HS-27A (cell line): ENCODE measurements around the gene CNTNAP2.

ENCODE experiments used
- DNase-seq: peaks from one replicate; pipeline ENCODE4 v3.0.0-alpha.2; 2012; ENCODE audit warnings: low read depth, missing footprints

The CNTNAP2 gene

DNA sequence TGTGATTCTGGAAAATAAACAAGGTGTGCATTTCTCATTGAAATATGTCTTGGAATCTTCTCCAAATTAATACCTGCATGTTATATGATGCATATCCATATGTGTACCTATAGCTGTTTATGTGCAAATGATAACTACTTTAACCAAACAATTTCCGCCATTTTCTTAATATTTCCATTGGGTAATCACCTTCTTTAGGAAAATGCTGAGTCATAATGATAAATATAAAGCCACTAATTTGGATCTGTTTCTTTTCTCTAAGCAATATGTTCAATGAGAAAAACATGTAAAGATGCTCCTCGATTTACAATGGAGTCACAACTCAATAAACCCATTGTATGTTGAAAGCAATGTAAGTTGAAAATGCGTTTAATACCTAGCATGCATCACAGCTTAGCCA, 574.4 kb downstream of the CNTNAP2 start:
- DNase-seq: no peak

GRCh38 chr7:146698995-146699610, 582.5 kb downstream of the CNTNAP2 start:
- no peak for DNase-seq

GRCh38 chr7:146700015-146700560, 583.5 kb downstream of the CNTNAP2 start:
- no peak for DNase-seq

DNA sequence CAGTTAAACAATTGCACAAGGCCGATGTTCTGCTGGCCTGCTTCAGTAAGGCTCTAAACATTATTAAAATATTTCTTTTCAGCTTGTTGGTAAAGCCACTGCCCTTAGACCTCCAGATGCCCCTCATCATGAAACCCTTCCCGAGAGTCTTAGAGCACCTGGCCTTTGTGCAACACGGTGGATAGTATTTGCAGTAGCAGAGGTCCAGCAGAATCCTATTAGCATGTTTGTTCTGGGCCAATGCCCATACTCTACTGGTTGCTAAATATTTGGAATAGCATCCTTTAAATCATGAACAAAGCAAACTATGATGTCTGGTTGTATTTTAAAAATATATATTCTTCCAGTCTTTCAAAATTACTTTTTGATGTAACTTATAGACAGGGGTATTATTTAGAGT, 584.6 kb downstream of the CNTNAP2 start:
- no peak for DNase-seq

DNA sequence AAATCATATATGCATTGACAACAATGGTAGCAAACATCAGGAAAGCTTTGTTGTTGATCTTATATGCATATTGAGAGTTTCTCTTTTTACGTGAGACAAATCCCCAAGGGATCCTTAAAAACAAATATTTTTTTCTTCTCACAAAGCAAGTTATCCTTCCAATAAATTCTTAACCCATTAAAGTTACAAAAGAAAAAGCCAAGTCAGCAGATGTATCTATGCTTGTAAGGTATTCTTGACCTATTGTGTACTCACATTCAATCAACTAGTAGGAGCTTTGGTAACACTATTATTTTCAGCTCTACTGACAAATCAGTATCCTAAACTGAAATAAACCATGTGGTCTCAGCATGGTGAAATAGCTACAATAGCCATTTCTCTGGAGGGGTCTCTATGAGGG, 586.3 kb downstream of the CNTNAP2 start:
- DNase-seq: no peak

DNA sequence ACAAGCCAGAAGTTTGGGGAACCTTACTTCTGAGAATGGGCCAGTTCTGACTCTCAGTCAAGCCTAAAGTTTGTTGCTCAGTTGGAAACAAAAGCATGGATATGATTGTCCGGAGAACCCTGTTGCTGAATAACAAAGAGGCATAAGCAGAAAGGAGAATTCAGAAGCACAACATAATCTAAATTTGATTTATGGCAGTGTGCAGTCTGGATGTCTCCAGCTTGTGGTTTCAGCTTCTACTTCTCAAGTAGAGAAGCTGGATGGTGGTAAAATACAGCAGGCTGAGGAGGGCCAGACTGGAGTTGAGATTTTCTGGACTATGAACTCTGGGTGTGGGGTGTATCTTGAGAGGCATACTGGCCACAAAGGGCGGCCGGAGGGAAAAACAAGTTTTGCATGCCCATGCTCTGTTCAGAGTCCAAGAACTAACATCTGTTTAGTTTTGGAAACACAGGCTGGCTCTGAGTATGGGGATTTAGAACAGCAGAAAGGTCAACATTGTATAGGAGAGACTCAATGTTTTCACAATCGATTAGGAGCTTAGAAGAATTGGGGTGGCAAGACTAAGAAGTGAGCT, 592.9 kb downstream of the CNTNAP2 start:
- no peak for DNase-seq

- DNase-seq: no peak
These were observed 596.6 kb downstream of the CNTNAP2 start for GRCh38 chr7:146713205-146713604.

DNA sequence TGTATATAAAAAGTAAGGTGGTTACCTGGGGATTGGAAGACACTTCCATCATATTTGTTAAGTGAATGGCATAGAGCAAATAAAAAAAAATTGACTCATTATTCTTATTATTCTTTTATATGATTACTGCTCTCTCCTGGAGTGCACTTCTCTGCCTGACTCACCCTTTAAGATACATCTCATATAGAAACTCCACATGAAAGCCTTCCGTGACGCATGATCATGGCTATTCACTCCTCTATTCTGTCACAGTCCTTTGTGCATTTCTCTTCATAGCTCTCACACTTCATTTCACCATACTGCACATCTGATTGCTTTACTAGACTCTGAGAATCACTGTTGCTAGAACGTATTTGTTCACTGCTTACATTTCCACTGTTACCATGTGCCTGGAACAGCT, 597.3 kb downstream of the CNTNAP2 start:
- DNase-seq: no peak

DNA sequence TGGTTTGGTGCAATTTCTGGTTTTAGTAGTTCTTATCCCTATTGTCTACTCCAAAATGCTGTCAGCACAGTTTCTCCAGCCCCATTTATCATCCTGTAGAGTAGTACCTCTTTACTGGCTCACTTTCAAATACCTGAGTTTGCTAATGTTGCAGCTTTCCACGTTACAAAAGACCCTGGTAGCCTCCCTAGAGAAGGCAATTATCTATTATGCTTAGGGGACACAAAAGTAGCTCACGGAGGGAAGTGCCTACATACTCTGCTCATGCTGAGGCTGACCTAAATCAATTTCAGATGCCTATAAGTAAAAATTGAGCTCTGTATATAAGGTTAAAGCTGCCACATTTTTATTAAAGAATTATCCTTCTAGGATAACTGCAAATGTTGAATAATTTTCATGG, 603.6 kb downstream of the CNTNAP2 start:
- no peak for DNase-seq

GRCh38 chr7:146722986-146723385, 606.4 kb downstream of the CNTNAP2 start:
- no peak for DNase-seq

DNA sequence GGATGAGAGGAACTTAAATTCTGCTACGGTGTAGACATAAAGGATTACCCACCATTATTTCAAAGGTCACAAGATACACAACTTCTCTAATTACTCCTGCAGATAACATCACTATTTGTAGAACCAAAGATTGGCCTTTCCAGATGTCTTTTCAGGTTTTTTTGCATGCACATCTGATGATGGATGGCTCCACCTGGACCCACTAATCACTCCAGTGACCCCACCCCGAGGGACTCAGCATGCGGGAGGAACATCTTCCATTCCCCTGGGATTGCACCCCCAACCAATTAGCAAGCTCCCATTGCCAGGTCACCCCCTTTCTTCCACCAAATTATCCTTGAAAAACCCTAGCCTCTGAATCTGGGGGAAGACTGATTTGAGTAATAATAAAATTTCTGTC, 608.9 kb downstream of the CNTNAP2 start:
- no peak for DNase-seq

DNA sequence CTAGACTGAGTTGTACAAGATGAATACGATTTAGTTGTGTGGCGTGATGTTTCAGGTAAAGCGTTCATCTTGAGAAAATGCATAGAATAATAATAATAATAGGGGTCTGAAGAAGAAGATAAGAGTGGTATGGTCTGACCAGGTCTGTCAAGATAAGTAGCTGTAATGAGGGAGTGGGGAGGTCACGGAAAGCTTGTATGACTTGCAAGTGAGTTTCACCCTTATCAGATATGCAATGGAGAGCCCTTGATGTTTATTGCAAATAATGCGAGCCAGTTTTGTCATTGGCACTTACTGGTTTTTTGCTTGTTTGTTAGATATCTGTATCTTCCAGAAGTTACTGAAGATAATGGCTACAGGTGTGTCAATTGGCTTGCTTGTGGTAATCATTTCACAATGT, 611.5 kb downstream of the CNTNAP2 start:
- no peak for DNase-seq

DNA sequence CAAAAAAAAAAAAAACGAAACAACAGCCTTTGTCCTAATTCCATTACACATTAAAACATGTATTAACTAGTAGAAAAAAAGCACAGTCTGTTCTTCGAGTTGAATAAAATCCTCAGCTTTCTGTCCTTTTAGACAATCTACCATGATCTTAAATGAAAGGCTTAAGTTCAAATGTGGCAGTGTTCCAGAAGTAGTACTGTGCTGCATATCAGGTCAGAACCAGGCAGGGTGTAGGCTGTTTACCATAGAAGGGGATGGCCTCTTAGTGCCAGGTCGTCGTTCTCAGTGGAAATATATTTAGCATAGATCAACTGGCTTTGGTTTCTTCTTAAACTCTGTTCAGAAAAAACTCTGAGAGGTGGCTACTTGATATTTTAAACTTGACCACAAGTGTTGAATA, 612.0 kb downstream of the CNTNAP2 start:
- DNase-seq: no peak

DNA sequence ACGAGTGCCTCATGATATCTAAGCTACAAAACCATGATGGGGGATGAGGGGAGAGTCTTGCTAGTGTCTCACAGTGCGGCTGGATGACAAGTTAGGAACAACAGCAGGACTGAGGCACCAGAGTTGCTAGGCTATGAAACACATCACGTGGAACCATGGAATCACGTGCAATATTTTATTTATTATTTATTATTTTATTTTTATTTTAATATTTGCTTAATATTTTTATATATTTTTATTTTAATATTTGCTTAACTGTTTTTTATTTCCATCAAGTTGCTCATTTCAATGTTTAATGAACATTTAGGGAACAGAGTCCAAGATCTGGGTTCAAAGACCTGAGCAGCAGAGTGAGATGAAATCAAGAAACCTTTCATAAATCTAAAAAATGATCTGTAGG, 614.6 kb downstream of the CNTNAP2 start:
- DNase-seq: no peak

- no peak for DNase-seq
These were observed 619.4 kb downstream of the CNTNAP2 start for GRCh38 chr7:146735992-146736391.

- DNase-seq: no peak
These were observed 620.0 kb downstream of the CNTNAP2 start for GRCh38 chr7:146736446-146737190.

DNA sequence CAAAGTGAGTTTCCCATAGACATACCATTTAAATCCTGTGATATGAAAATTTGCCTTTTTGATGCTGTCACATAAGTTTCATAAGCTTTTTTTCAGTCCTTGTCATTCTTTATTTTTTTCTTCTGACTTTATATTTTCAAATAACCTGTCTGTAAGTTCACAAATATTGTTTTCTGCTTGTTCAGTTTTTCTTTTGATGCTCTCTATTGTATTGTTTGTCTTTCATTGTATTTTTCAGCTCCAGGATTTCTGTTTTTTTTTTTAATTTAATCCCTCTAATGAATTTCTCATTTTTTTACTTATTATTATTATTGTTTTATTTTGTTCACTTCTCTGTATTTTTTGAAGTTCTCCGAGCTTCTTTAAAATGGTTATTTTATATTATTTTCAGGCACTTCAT, 623.4 kb downstream of the CNTNAP2 start:
- DNase-seq: no peak

DNA sequence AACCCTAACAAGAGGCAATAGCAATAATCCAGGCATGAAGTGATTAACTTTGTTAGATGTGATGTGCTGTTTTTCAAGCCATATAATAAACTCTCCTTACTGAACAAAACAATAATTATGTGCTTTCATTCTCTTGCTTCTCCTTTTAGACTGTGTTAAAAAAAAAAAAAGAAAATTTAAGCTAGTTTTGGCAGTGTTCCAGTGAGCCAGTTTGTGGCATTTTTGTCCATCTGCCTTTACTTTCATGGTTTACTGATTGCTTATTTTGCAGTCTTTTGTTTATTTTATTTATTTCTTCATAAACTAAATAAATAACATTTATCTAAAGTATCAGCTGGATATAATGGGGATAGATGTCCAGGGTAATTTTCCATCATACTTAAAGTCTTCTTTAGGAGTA, 625.3 kb downstream of the CNTNAP2 start:
- no peak for DNase-seq

DNA sequence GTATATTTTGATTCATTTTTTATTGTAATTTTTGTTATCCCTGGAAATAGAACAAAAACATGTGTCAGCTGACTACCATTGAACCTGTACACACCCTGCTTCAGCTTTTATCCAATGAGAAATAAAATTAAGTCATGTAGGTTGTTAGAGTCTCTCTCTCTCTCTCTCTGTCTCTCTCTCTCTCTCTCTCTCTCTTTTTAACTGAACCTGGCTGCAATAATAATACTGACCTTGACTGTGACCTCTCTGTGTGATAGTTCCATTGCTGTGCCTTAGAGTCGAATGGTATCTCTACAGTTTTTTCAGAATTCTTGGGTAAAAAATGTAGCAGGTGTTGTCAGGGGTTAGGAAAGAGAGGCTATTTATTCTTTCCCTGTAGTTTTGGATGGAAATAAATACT, 637.8 kb downstream of the CNTNAP2 start:
- no peak for DNase-seq

DNA sequence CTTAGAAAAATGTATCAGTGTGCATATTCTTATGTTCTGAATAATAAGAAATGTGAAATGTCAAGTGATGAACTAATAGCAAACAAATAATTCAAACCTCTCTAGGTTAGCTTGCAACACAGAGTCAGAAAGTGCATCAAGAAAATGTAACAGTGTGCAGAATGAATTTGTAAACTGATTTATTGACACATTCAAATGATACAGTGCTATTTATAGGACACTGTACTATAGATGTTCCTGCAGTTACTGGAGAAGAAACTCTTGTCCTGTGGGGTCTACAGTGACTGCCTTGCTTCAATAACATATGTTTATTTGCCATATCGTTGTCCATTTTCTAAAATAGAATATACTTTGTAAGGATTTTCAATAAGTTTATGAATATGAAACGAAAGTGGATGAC, 639.0 kb downstream of the CNTNAP2 start:
- no peak for DNase-seq

DNA sequence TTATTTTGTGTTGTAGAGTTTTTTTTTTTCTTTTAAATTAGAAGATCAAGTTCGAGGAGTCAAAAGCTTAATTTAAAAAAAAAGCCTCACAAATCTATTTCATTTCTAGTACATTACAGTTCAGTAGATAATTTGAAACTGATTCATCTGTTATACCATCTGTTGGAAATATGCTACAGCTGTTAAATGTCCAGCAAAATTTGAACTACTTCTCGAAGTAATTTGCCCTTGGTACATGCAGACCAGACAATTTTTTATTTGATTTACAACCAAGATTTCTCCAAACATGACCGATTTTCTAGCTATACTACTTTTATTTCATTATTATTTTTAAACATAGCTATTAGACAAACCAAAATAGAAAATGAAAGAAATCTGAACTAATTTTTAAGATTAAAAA, 647.9 kb downstream of the CNTNAP2 start:
- DNase-seq: no peak

DNA sequence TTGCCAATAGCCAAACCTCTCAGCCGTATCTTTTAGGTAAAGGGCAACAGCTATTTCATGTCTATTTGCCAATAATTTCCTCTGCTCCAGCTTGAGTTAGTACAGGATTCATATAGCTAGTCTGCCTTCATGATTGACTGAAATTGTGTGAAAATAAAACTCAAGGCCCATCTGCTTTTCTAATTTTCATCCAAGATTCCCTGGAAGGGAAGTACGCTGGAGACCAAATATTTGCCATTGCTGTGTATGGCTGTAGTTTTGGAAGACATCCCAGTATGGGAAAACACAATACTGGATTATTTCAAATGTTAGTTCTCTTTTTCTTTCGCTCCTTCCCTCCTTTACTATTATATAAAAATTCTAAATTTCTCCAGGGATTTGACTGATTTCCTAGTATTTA, 652.4 kb downstream of the CNTNAP2 start:
- DNase-seq: no peak

DNA sequence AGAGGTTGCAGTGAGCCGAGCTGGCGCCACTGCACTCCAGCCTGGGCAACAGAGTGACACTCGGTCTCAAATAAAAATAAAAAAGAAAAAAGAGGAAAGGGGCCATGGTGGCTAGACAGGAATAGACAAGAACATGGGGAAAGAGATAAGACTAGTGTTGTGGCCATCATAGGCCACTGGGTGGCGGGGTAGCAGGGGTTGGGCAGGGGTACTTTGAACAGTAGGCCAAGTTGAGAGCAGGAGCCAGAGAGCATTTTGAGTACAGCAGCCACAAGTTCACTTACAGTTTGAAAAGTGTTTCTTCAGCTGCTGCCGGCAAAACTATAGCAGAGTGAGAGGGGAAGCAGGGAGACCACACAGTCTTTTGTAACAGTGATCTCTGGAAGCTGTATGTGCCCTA, 656.0 kb downstream of the CNTNAP2 start:
- DNase-seq: no peak
